Activated gamma-delta T cell treated with anti-CD3 and anti-CD28 coated beads, Interleukin-2, amount 50 U/mL, for 16 hours (primary cell): ENCODE measurements around the gene IQSEC1.

Source experiments
- DNase-seq: peaks from one replicate; pipeline ENCODE4 v3.0.0-alpha.2; 2020; ENCODE audit warnings: low read depth

IQSEC1 gene

DNA sequence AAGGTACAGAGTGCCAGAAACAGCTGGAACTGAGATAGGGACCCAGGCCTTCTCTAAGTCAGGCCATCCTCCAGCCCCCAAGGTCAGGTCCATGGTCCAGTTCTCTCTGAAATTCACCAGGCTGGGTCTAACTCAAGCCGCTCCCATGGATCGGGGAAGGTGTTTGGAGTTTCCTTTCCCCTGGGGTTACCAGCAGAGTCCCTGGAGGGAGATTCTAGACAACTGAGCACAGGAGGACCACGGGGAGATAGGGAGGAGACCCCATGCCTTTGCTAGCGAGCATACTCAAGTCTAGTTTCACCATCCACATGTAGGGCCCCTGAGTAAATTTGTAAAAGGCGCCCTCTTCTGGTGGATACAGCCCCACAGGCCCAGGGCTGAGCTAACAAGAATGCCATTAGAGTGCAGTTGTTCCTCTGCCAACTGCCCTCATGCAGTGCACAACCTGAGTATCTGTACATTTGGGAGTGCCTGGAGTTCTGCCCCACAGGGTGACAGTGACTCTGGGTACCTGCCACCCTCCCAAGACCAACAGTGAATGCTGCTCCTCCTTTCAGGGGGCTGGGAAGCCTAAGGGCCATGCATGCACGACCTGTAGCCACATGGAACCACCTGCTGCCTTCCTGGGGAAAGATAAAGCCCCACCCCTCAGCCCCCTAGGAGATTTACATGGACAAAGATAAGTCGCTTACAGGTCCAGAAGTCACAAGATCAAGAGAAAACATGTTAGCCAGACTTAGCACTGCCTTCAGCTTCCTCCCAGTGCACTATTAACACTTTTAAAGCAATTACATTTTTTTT is 89.0 kb downstream of the IQSEC1 start:
- peak; percentile 49 for DNase-seq

DNA sequence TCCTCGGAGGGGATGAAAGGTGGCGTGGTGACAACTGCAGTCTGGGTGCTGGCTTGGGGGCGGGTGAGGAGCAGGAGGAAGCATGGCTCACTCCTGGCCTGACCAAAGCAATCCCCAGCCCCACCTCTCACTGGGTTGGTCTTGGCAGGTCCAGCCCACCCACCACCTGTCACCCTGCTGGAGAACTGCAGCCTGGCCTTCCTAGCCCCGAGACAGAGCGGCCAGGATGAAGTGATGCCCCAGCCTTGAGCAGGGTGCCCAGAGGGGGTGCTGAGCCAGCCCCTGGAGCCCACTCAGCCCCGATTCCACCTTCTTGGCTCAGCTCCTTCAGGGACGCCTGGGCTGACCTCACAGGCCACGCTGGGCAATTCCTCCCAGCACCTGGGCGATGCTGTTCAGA is 89.9 kb downstream of the IQSEC1 start:
- DNase-seq: no peak

DNA sequence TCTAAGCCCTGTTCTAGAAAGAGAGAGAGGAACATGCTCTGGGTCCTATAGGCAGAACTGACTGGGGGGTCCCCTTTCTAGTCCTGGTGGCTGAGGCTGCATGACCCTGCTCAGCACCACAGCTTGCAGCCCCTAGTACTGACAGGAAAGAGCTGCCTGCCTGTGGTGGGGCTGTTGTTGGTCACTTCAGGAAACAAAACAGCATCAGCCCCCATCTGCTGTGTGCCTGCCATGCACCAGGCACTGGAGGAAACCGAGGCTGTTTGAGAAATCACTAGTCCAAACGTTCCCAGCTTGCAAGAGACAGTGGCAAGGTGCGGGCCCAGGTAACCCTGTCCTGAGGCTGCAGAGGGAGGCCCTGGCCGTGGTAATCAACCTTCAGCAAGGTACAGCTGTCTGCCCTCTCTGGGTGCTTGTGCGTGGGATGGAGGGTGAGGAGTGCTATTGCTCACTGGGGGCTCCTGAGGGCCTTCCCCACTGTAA is 90.6 kb downstream of the IQSEC1 start:
- DNase-seq: no peak

GRCh38 chr3:12981306-12982275 is 91.6 kb downstream of the IQSEC1 start:
- DNase-seq: no peak

DNA sequence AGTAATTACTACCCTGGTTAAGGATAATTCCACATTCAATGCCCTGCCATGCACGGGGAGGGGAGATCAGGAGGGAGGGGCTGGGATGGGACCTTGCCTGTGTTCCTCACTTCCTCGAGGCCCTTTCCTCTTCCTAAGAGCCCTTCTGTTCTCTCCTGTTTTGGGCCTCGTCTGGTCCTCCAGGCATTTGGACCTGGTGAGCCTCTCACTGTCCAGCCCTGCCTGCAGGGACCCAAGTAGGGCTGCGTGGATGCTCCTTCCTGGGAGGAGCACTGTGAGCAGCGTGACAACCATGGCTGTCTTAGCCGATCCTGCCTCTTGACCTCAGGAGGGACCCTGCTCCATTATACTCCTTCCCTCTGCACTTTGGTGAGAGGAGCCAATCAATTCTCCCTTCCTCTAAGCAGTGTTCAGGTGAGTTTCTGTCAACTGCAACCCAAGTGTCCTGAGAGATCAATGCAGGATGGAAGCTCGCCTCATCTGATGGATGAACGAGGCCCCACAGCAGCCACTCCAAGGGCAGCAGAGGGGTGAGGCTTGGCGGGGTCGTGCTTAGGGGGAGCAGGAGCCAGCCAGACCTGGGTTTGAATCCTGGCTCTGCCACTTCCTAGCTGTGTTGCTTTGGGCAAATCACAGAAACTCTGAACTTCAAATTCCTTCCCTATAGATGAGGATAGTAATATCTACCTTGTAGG is 92.5 kb downstream of the IQSEC1 start:
- DNase-seq: no peak

- no peak for DNase-seq
Measured at GRCh38 chr3:12979947-12980487, 93.2 kb downstream of the IQSEC1 start.

- no peak for DNase-seq
Measured at GRCh38 chr3:12979151-12979946, 93.9 kb downstream of the IQSEC1 start.

DNA sequence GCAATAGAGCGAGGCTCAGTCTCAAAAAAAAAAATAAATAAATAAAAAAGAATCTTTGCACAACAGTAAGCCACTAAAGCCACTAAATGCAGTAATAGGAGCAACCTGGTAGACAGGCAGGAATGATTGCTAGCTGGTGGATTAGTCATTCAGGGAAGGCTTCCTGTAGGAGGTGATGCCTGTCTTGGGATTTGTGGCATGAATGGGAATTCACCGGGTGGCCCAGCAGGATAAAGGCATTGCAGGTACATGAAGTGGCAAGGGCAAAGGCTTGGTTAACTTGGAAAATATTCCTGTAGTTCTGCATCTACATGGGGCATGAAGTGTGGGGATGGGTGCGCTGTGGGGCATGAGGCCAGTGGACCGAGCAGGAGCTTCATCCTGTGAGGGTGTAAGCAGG is 94.5 kb downstream of the IQSEC1 start:
- DNase-seq: no peak

DNA sequence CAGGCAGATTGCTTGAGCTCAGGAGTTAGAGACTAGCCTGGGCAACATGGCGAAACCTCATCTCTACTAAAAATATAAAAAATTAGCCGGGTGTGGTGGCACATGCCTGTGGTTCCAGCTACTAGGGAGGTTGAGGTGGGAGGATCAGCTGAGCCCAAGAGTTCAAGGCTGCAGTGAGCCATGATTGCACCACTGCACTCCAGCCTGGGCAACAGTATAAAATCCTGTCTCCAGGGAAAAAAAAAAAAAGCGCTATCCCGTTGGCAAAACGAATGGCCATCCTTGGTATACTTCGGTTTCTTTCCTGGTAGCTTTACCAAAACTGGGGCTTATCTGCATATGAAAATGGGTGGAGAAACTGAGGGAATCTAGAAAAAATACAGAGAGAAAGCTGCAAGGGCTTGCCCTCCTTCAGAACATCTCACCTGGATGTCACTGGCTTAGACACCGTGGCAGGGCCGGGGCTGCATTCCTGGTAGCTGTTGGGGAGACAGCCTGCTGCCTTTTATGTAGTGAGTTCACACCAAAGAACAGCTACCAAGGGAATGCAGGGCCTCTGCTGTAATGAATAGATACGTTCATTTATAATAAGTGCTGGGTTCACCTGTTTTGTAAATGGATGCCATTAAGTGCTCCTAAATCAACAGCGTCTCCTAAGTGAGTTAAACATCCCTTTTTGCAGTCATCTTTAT is 96.0 kb downstream of the IQSEC1 start:
- no peak for DNase-seq

- DNase-seq: no peak
Measured at GRCh38 chr3:12975748-12976522, 97.3 kb downstream of the IQSEC1 start.

DNA sequence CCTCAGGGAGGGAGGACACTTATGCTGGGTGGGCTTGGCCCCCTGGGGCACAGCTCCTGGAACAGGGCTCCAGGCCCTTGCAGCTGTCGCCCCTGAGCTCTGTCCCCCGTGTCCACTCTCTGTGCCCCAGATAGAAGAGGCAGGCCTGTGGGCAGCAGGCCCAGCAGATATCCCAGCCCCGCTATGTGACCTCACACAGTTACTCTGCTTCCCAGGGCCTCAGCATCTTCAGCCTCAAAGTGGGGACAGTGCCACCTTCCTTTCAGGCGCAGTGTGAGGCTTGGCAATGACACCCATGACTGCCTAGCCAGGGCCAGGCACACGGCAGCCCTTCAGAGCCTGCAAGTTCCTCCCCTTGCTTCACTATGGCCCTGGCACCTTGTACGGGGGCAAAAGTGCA is 98.4 kb downstream of the IQSEC1 start:
- DNase-seq: no peak

- no peak for DNase-seq
Measured at GRCh38 chr3:12974334-12974733, 98.9 kb downstream of the IQSEC1 start.

DNA sequence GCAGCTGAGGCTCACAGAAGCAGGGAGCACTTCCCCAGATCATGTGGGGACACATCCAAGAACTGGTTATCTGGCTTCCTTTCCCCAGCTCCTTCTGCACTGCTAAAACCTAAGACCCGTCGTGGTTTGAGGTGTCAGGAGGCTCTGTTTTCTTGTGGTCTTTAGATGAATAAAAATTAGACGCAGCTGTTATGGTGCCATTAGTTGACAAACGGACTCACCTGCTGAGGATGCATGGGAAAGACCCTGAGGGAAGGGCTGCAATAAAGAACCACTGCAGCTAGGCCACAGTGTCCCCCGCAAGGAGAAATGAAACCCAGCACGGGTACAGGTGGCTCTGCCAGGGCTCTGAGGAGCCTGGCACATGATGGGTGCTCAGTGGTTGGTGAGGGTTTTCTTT is 99.4 kb downstream of the IQSEC1 start:
- DNase-seq: no peak

DNA sequence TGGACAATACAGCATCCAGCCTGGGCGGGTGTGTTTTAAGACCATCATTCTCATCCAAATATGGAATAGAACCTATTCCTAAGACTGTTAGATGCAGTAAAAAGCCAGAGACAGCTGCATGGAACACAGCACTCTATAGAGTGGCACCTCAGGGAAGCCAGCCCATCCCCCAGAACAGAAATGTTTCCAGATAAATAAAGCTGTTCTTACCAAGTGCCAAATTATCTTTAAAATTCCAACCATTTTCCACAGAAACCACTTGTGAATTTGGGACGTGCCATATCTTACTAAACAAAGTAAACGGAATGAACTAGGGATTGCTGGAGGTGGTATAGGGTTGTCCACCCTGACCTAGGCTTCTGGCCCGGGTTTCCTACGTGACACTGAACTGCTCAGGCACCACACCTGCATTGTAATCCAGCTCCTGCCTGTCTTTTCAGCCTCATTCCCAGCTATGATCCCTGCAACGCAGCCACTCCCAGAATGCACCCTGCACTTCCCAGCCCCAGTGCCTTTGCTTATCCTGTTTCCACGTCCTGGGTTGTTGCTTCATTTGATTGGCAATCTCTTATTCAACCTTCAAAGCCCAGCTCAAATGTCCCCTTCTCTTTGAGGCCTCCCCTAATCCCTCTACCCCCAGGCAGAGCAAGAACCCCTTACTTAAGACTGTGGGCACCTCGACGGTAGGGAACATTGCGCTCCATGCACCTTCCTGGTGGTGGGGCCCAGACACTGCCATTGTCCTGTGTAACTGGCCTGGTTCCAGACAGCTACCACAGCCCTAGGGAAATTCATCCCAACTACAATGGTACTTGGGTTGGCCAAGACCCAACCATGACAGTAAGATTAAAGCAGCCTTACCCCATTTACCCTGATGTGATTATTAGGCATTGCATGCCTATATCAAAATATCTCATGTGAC is 100.2 kb downstream of the IQSEC1 start:
- no peak for DNase-seq

DNA sequence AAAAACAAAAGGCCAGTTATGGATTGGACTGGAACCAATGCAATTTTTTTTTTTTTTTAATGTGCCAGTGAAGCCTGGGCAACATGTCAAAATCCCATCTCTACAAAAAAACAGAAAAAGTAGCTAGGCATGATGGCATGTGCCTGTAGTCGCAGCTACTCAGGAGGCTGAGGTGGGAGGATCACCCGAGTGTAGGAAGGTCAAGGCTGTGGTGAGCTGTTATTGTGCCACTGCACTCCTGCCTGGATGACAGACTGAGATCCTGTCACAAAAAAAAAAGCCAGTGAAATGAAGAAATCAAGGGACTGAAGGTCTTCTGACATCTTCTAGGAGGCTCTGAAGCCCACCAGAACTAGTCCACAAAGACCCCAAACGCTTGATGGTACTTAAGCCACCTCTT is 101.2 kb downstream of the IQSEC1 start:
- no peak for DNase-seq

DNA sequence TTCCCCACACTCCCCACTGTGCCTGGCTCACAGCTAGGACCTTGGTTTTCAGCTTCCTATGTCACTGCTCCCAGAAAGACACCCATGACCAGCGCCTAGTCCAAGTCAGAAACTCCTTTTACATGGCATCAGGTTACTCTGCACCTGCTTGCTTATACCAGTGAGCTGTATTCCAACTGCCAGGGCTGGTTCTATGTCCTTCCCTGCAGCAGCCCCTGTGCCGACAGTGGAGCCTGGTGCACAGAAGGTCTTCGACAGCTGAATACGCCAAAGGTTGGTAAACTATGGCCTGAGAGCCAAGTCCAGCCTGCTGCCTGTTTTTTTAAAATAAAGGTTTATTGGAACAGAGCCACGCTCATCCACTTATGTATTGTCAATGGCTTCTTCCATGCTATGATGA is 102.5 kb downstream of the IQSEC1 start:
- DNase-seq: no peak

- no peak for DNase-seq
Measured at GRCh38 chr3:12969486-12969885, 103.7 kb downstream of the IQSEC1 start.

DNA sequence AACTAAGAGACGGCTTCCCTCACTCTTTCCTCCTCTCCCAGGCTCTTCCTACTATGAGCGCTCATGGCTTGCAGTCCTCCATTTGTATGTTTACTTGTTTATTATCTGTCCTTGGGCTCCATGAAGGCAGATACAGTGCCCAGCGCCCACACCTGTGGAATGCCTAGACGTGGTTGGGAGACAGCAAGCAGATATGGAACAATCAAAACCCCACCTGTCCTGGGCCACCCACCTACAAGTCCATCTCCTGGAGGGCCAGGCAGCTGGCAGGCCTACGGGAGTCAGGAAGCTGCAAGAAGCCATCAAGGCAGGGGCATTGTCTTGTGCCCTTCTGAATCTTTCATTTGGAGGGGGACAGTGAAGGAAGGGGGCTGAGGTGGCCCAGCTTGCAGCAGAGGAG is 104.7 kb downstream of the IQSEC1 start:
- DNase-seq: no peak
